Activated T-cell treated with anti-CD3 and anti-CD28 coated beads, Interleukin-2, amount 50 U/mL, for 48 hours (primary cell): ENCODE results near the gene SYPL1.
A peak's percentile ranks its signal among the peaks of the same experiment; 100 is the strongest.

ENCODE experiments used
- DNase-seq, 2 experiments: peaks; one replicate each; pipeline ENCODE4 v3.0.0-alpha.2; 2020

Gene SYPL1

DNA sequence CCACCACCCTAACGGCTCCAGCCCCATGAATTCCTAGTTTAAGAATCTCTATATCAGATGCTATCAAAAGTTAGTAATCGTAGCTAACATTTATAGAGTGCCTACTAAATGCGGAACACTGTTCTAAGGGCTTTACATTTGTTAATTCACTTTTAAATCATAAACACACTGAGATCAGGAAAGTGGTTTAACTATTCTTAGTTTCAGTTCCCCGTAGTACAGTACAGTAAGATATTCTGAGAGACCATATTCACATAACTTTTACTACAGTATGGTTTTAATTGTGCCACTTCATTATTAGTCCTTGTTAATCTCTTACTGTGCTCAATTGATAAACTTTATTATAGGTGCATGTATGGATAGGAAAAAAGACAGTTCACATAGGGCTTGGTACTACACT is 22.5 kb downstream of the SYPL1 start:
- DNase-seq = no peak

DNA sequence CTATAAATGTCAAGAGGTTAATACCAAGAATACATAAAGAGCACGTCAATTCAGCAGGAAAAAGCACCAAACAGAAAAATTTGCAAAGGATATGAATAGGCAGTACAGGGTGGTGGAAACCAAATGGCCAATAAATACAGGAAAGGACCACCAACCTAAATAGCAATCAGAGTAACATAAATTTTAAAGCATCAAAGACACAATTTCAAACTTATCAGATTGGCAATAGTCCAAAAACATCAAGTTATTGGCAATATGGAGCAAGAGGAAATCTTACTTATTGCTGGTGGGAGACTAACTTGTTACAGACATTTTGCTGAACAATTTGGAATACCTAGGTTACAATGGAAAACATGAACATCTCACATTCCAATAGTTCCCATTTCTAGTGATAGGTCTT is 24.1 kb downstream of the SYPL1 start:
- DNase-seq = no peak

DNA sequence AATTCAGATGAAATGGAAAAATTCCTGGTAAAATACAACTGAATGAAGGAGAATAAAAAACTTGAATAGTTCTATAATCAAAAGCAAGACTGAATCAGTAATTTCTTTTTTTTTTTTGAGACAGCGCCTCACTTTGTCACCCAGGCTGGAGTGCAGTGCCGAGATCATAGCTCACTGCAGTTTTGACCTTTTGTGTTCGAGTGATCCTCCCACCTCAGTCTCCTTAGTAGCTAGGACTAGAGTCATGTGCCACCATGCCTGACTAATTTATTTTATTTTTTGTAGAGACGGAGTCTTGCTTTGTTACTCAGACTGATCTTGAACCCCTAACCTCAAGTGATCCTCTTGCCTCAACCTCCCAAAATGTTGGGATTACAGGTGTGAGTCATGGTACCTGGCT is 26.1 kb downstream of the SYPL1 start:
- DNase-seq = no peak

DNA sequence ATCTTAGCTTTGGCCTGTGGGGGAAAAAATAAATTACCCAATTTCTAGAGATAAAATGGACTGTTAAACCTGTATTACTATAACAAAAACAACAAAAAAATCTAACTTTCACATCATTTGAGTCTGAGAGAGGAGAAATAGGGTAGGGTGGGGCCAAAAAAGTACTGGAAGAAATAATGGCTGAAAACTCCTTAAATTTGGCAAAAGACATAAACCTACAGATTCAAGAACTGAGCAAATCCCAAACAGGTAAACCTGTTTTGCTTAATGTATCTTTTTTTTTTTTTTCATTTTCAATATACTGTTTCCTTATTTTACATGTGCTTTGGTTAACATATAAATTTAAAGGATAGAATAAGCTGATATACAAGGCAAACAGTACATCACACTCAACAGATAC is 27.1 kb downstream of the SYPL1 start:
- DNase-seq = no peak

DNA sequence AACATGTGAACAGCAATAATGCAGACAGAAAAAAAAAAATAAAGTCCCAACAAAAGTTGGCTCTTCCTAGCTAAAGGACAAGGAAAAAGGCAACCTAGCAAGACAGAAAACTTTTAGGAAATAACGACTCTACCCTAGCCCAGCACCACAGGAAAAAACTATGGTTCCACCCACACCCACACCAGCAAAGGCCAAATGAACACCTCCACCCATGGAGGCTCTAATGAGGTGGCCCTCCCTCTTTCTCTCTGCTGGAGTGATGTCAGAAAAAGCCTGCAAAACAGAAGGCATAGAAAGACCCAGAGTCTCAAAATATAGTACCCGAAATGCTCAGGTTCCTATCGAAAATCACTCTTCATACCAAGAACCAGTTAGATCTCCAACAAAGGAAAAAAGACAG is 28.4 kb downstream of the SYPL1 start:
- DNase-seq = no peak

DNA sequence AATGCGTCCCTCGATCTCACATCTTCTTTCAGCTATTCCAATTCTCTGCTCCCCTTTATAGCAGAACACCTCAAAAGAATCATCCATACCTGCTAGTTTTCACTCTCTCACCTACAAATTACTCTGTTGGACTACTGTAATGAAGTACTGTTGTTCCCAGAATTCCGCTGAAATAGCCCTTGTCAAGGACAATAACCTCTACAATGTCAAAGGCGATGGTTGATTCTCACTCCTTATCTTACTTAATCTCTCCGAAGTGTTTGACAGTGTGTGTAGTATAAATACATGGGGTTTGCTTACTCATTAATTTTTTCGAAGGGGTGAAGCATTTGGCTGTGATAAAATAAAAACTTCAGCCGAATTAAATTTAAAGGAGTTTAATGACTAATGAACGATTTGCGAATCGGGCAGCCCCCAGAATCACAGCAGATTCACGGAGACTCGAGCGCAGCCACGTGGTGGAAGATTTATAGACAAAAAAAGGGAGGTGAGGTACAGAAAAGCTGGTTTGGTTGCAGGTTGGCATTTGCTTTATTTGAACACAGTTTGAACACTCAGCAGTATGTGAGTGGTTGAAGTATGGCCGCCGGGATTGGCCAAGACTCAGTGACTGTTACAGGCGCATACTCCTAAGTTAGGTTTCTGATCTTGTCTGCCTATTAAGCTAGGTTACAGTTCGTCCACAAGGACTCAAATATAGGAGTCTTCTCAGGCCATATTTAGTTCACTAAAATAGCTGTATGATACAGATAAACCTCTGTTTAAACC is 29.8 kb downstream of the SYPL1 start:
- no peak for DNase-seq

DNA sequence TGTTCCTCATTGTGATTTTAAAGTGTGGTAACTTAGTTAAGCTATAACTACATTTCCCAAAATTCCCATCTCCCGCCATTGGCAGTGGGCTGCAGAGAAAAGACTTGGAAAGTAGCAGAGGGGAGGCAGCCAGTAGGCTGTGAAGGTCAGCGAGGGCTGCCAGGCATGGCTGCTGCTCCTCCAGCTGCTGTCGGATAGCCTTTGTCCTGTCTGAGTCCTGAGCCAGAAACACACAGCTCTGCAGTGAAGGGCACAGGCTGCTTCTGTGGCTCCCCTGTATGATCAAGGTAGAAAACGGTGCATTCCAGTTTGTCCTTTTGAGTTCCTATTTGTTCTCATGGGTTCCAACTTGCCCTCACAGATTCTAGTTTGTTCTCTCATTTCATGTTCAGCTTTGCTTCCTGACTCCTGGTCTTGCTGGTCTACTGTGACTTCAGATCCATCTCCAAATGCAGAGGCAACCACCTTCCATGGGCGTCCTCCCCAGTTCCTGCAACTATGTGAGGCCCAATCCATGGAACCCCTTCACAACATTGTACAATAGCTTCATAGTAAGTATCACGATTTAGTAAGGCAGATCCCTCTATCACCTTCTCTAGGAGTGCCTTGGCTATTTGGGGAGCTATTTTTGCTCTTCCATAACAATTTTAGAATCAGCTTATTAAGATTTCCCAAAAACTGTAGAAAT is 31.7 kb downstream of the SYPL1 start:
- DNase-seq = no peak

DNA sequence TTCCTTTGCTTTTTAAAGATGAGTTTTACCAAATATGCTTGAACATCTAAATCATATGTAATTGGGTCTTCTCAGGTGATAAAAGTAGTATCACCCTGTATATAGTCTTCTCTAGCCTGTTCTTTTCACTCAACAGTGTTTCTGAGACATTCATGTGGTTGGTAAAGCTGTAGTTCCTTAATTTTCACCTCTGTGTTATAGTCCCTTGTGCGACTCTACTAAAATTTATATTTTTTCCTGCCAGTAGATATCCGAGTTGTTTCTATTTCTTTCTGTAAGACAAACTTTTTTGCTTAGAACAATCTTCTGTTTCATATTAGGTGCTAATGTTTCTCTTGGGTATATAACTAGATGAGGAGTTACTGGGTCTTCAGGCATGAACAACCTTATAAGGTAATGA is 35.6 kb downstream of the SYPL1 start:
- DNase-seq = no peak

DNA sequence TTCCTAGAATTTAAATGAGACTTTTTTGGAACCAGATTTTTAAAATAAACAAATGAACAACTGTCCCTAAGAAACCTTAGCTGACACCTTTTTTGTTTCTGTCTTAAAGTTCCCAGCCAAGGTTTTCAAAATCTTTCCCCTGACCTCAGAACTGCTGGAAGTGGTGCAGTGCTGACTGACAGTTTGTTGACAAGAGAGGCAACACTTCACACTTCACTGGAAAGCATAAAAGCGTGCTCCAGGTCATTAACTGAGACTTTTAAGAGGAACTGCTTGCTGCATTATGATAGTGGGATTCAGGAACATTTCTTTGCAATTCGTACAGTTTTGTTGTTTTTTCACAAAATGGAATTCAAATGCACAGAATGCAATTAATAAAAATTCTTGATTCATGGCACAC is 36.2 kb downstream of the SYPL1 start:
- no peak for DNase-seq

DNA sequence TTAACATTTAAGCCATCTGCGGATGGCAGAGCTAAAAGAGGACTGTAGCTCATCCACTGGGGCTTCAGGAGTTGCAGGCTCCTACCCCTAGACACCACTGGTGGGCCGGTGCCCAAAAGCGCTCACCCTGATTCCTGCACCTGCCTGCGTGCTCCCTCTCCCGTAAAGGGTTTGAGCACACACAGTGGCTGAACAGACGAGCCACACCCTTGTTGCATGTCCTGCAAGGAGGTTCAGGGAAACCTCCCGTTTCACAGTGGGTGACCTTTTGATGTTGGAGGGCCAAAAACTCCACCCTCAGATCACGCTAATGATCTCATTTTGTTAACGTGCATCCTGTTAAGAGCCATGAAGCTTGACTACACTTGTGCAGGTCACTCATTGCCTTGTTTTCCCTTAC is 37.9 kb downstream of the SYPL1 start:
- DNase-seq = no peak

DNA sequence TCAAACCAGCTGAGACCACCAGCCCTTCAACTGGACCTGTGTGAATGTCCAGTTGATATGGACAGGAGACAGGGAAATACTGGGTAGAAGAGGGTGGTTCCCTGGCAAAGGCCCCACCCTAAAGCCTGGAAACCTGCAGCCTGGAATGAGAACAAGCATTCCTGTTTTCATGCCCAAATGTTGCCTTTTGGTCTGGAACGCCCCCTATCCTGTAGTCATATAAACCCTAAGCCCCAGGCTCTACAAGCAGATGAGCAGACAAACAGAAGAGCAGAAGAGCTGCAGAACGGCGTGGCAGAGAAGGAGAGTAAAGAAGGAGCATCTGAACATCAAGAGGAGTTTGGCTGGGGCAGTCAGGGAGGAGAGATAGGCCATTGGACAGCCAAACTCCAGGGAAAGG is 38.4 kb downstream of the SYPL1 start:
- DNase-seq = no peak

DNA sequence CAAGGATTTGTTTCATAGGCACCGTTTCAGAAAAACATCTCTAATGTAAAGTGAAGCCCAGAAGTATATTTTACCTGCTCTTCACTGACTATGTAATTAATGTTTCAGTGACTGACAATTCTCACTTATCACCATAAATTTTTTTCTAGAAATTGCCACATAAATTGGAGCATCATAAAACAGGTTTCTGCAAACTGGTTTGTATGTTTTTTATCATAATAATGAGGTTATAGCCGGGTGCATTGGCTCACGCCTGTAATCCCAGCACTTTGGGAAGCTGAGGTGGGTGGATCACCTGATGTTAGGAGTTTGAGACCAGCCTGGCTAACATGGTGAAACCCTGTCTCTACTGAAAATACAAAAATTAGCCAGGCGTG is 39.4 kb downstream of the SYPL1 start:
- no peak for DNase-seq

DNA sequence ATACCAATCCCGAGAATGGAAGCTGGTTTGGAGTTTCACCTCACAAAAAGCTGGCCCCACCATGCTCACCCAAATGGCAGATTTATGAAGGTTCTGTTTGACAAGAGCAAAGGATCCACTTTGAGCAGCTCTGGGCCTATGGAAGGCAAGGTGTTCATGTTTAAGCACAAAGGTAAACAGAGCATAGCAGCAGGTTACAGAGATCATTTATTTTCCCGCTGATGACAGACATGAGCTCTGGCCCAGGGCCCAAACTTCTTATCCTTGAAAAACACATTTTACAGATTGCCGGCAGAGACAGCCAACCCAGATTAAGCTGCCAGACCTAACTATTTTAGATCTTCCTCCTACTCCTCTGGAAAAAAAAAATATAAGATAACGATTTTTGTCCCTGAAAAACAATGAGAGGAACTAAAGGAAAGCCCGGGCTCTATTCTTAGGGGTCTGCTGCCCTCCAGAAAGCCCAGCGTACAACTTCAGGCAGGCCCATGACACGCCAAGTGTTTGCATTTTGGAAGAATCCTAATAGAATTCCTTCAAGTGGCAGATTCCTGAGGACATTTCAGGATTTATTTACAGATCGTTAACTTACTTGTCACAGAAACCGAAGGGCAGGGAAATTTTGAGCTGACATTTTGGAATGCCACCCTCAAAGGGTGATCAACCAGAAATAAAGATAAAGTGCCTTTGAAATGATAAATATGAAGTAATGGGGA is 40.0 kb downstream of the SYPL1 start:
- no peak for DNase-seq

DNA sequence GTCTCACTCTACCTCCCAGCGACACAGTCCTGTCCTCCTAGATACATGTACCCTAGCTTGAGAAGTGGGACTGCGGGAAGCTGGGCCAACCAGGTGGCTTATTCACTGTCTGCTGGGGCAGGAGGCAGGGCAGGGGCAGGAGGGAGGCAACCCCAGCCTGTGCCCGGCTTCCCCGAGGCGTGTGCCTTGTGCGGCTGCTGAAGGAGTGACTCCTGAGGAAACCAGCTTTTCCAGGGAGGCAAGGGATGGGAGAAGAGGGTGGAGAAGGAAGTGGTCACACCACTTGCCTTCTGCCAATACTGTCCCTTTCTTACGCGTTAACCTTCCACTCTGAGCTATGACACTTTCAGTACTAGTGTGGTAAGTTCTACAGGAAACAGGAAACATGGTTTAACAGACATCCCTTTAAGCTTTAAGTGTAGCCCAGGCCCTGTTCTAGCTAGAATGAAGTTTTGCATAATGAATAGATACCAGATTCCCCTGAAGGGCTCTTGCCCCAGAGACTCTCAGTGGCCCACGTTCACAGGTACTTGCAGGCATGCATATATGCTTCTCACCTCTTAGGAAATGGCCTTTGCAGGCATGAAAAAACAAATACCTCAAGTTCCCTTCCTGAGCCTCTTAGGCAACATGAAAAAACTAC is 40.6 kb downstream of the SYPL1 start:
- peak; percentile 61 to 70 for DNase-seq

DNA sequence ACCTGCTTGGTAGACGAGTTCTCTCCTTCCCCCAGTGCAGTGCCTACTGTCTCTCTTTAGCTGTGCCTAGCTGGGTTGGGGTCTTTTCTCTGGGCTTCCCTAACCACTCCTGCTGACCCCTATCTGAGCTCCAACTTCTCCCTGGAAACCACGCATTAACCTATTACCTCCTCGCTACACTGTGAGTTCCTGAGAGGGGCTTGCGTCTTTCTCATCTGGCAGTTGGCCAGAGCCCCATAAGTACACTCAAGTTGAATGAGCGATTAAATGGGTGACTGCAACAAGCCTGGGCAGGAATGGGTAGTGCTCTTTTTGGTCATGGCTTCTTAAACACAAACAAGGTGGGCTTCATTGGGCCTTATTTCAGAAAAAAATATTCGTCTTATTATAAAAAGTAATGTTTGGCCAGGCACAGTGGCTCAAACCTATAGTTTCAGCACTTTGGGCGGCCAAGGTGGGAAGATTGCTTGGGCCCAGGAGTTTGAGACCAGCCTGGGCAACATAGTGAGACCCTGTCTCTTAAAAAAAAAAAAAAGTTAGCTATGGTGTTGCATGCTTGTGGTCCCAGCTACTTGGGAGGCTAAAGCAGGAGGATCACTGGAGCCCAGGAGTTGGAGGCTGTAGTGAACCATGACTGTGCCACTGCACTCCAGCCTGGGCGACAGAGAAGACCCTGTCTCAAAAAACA is 41.4 kb downstream of the SYPL1 start:
- no peak for DNase-seq

DNA sequence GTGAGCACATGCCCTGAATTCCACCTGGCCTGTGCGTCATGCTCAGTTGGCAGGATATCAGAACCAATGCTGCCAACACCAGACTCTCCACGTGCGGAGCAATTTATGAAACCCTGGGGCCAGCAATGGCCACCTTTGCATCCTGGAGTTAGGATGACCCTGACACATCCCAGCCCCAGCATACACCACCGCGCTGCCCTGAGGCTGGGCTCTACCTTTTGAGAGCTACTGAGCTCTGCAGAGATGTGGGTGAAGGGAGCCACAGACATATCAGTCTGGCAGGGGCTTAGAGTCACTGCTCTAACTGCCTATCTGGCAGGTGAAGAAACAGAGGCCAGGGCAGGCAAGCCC is 41.9 kb downstream of the SYPL1 start:
- no peak for DNase-seq

DNA sequence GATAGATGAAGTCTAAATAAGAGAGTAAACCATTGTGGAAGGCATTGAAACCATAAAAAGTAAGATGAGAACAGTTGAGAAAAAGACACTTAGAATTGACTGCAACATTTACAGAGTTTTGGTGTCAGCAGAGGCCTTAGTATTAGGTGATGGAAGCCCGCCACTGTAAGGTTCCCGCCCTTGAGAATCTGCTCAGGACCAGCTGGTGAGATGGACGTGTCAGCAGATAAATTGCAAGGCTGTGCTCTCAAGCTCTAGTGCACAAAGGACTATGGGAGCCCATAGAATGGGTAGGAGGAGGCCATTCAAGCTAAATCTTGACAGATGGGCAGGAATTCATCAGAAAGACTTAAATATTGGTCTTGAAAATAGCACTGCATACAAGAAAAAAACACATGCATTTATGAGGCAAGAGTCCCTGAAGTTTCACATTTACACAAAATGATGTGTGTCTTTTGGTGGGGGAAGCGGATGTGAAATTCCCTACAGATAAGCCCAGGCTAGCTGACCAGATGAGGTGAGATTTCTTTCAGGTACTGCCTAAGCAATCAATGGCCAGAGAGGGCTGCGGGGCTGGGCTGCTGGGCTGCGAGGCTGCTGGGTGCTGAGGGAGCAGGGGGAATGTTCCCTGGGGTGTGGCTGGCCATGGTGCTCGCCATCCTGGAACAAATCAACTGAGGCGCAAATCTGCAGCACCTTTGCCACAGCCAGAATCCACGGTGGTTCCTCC is 42.5 kb downstream of the SYPL1 start:
- DNase-seq = no peak

DNA sequence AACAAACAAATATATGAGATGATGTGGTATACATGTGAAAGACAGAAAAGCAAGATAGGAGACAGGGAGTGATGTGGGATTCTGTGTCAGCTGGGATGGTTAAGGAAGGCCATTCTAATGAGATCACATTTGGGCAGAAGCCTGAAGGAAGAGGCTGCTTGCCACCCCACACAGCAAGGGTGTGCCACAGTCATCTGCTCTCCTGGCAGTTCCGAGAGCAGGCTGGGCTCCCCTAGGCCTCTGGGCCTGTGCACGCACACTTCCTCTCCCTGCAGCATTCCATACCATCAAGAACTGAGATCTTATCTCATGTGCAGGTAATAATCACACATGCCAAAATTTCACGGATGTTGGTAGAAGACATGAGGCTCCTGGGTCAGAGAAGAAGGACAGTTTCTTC is 43.1 kb downstream of the SYPL1 start:
- no peak for DNase-seq

DNA sequence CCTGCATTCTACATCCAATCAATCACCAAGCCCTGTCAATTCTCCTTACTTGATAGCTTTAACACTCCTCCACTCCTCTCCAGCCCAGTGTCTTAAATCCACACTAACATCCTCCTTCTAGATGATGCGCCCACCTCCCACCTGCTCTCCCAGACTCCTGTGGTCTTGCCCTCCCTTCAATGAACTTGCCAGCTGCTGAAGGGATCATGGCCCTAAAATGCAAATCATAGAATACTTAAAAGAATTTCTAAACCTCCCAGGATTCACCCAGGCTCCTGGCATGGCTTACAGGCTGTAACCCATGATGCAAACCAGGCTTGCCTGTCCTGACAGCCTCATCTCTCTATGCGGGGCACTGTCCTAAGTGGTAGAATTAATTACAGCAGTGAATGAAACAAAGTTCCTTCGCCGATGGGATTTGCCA is 43.6 kb downstream of the SYPL1 start:
- no peak for DNase-seq

DNA sequence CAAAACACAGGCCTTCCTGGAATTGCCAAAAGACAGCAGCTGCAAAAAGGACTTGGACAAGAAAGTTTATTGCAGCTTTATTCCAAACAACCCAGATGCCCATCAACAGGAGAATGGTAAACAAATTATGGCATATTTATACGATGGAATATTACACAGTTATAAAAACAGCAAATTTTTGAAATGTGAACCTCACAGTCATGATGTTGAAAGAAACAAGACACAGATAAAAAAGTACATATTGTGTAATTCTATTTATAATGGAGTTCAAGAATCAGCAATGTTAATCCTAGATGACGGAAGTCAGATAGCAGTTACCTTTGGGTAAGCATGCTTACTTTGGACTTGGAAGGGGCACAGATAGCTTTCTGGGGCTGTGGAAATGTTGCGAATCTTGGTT is 44.4 kb downstream of the SYPL1 start:
- no peak for DNase-seq

DNA sequence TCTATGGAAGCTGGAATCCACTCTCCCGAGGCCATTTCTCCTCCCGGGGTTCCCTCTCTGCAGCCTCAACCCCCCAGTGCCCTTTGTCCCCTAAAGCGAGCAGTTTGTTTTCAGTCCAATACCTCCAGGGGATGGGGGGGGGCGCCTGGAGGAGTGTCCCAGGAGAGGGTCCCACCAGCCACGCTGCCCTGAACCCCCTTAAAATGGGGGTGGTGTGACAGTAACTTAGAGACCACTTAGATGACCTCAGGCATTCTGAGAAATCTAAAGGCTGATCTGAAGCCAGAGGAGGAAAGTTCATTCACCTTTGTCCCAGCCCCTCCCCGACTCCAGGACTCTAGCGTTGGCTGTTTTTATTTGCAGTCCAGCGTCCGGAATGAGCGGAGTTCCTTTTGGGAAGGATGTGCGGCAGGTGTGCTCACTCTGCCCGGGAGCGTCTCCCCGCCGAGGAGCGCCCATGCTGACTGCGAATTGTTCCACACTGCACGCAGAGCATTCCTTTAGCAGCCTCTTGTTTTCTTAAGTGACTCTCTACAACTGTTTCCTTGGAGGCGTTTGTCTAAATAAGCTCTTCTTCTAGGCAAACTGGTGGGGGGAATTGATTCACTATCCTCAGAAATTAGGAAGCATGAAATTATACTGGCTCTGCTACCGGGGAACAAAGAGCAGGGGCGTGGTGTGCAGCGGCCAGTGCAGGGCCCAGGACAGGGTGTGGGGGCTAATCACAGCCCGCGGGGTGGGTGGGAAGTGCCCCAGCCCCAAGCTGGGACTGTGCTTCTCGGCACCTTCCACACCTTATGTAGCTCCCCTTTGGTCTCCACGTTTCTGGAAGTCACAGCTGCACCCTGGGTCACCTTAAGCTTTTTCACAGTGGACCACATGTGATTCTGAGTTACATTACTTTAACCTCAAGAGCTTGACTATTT is 46.3 kb downstream of the SYPL1 start:
- DNase-seq = no peak
